ENCODE results near the gene CDV3.

The CDV3 gene

DNA sequence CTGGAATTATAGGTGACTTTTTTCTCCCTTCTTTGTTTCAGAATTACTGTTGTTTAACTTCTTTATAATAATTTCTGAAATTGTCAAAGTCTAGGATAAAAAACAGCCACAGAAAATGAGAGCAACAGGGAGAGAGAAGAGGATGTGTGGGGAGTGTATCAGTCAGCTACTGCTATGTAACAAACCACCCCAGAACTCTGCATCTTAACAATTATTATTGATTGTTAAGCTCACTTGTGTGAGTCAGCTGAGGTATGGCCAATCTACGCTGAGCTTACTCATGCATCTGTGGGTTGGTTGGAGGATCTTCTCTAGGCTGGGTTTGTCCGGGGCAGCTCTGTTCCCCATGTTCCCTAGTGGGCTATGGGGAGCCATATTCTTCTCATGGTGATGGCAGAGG is 43.7 kb upstream of the CDV3 start:
- no peak overlapping the region for H4K12ac ChIP-seq (ENCODE audit: low read depth, low read length)

DNA sequence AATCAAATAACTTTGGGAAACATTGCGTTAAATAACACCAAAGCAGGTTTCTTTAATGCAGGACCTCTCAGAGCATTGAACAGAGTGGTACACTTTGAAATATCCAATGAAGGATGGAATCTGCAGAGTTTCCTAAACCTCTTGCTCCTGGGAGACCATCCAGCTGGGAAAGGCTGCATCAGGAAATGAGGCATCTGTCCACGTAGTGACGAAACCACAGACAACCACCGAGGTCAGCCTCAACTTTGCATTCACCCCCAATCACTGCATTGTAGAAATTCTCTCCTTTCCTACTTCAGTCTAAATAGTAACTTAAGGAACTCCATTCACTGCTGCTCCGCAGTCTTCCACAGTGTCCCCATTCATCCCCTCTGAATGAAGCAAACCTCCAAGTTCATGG is 41.5 kb upstream of the CDV3 start:
- H3K27ac ChIP-seq (ENCODE audit: low read depth, low read length): no peak overlapping the region
- no peaks in the 10 kb centered on the region for H3K27me3 ChIP-seq (ENCODE audit: insufficient read depth, low read length)
- H3K79me2 ChIP-seq (ENCODE audit: control insufficient read depth, insufficient read depth, low read length, poor library complexity): no peaks in the 10 kb centered on the region
- no peak overlapping the region for H2BK12ac ChIP-seq (ENCODE audit: low read length)
- H2BK5ac ChIP-seq (ENCODE audit: low read depth, low read length, poor library complexity): no peak overlapping the region
- no peak overlapping the region for H2AFZ ChIP-seq (ENCODE audit: insufficient read depth, low read length, poor library complexity)
- H3K4ac ChIP-seq (ENCODE audit: low read depth, low read length): no peak overlapping the region
- no peaks in the 10 kb centered on the region for H3K9me3 ChIP-seq (ENCODE audit: insufficient read depth, low read depth, low read length)
- no CpG with 5 or more reads among the region's 5 CpGs for WGBS (ENCODE audit: extremely low coverage, insufficient coverage, insufficient read length)
- no peak for DNase-seq
- no peak overlapping the region for H4K91ac ChIP-seq (ENCODE audit: low read depth, low read length)
- no peak overlapping the region for H2BK120ac ChIP-seq (ENCODE audit: insufficient read depth, low read length, poor library complexity)
- H4K12ac ChIP-seq (ENCODE audit: low read depth, low read length): no peak overlapping the region
- H3K23ac ChIP-seq (ENCODE audit: low read length): no peak overlapping the region
- H3K36me3 ChIP-seq (ENCODE audit: control insufficient read depth in 1 of 2, insufficient read depth in 2 of 2, low read length in 2 of 2): no peaks in the 10 kb centered on the region
- no peak overlapping the region for H3K14ac ChIP-seq (ENCODE audit: low read length)
- H3K4me1 ChIP-seq (ENCODE audit: control insufficient read depth in 1 of 2, insufficient read depth in 2 of 2, low read length in 2 of 2): peaks cover 0 to 3% of the 10 kb centered on the region in 2 experiments
- H3K4me2 ChIP-seq (ENCODE audit: low read length): no peak overlapping the region
- no peaks in the 10 kb centered on the region for H3K79me1 ChIP-seq (ENCODE audit: low read length)
- no peak overlapping the region for H3K18ac ChIP-seq (ENCODE audit: low read length)
- no peak overlapping the region for H3K4me3 ChIP-seq (ENCODE audit: low read depth, low read length)
- H3K9ac ChIP-seq (ENCODE audit: low read length): no peak overlapping the region
- H4K8ac ChIP-seq (ENCODE audit: low read depth, low read length): no peak overlapping the region
- no peak overlapping the region for H2AK5ac ChIP-seq (ENCODE audit: low read length)

More for the DNA sequence above, 43.7 kb upstream of the CDV3 start:
- Histone ChIP-seq H3K4me3 (ENCODE audit: low read depth, low read length) (no peak overlapping the region), H2AK5ac (ENCODE audit: low read length) (no peak overlapping the region), H3K9me3 (ENCODE audit: insufficient read depth, low read depth, low read length) (no peaks in the 10 kb centered on the region), H3K4me2 (ENCODE audit: low read length) (no peak overlapping the region), H2BK5ac (ENCODE audit: low read depth, low read length, poor library complexity) (no peak overlapping the region), H4K8ac (ENCODE audit: low read depth, low read length) (no peak overlapping the region), H3K79me2 (ENCODE audit: control insufficient read depth, insufficient read depth, low read length, poor library complexity) (no peaks in the 10 kb centered on the region), H2BK12ac (ENCODE audit: low read length) (no peak overlapping the region), H3K9ac (ENCODE audit: low read length) (no peak overlapping the region), H3K36me3 (ENCODE audit: control insufficient read depth in 1 of 2, insufficient read depth in 2 of 2, low read length in 2 of 2) (no peaks in the 10 kb centered on the region), H3K4me1 (ENCODE audit: control insufficient read depth in 1 of 2, insufficient read depth in 2 of 2, low read length in 2 of 2) (peaks cover 0 to 3% of the 10 kb centered on the region in 2 experiments), H3K4ac (ENCODE audit: low read depth, low read length) (no peak overlapping the region), H3K23ac (ENCODE audit: low read length) (no peak overlapping the region), H3K27ac (ENCODE audit: low read depth, low read length) (no peak overlapping the region), H3K27me3 (ENCODE audit: insufficient read depth, low read length) (no peaks in the 10 kb centered on the region), H2AFZ (ENCODE audit: insufficient read depth, low read length, poor library complexity) (no peak overlapping the region), H3K14ac (ENCODE audit: low read length) (no peak overlapping the region), H3K18ac (ENCODE audit: low read length) (no peak overlapping the region), H3K79me1 (ENCODE audit: low read length) (no peaks in the 10 kb centered on the region), H2BK120ac (ENCODE audit: insufficient read depth, low read length, poor library complexity) (no peak overlapping the region), H4K91ac (ENCODE audit: low read depth, low read length) (no peak overlapping the region)
- WGBS (ENCODE audit: extremely low coverage, insufficient coverage, insufficient read length): no CpG with 5 or more reads among the region's 2 CpGs
- DNase-seq: no peak

DNA sequence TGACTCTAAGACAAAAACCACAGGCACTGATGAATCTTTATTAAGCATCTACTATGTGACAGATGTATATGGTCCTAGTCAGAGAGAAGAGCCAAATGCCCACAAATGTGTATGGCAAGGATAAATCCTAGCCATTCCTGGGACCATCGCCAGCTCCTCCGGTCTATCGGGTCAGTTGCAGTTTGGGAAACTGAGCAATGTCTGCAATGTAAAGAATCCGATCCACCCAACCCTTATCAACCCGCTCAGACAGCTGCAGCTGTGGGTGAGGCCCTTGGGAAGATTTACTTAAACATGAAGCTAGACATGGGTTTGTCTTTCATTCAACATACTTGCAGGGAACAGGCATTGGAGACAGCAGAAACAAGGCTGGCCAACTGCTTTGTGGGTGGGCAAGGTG is 40.5 kb upstream of the CDV3 start:
- Histone ChIP-seq H2AK5ac (ENCODE audit: low read length) (no peak overlapping the region), H4K8ac (ENCODE audit: low read depth, low read length) (no peak overlapping the region), H3K4me2 (ENCODE audit: low read length) (no peak overlapping the region), H3K27me3 (ENCODE audit: insufficient read depth, low read length) (no peaks in the 10 kb centered on the region), H3K36me3 (ENCODE audit: control insufficient read depth in 1 of 2, insufficient read depth in 2 of 2, low read length in 2 of 2) (no peaks in the 10 kb centered on the region), H4K12ac (ENCODE audit: low read depth, low read length) (no peak overlapping the region), H3K4me3 (ENCODE audit: low read depth, low read length) (no peak overlapping the region), H3K27ac (ENCODE audit: low read depth, low read length) (no peak overlapping the region), H3K9ac (ENCODE audit: low read length) (no peak overlapping the region), H3K4ac (ENCODE audit: low read depth, low read length) (no peak overlapping the region), H3K18ac (ENCODE audit: low read length) (no peak overlapping the region), H3K23ac (ENCODE audit: low read length) (no peak overlapping the region), H2BK12ac (ENCODE audit: low read length) (no peak overlapping the region), H4K91ac (ENCODE audit: low read depth, low read length) (peak overlapping the region; percentile 13), H2AFZ (ENCODE audit: insufficient read depth, low read length, poor library complexity) (no peak overlapping the region), H2BK5ac (ENCODE audit: low read depth, low read length, poor library complexity) (no peak overlapping the region), H3K4me1 (ENCODE audit: control insufficient read depth in 1 of 2, insufficient read depth in 2 of 2, low read length in 2 of 2) (peaks cover 0 to 3% of the 10 kb centered on the region in 2 experiments), H3K14ac (ENCODE audit: low read length) (no peak overlapping the region), H2BK120ac (ENCODE audit: insufficient read depth, low read length, poor library complexity) (no peak overlapping the region), H3K79me2 (ENCODE audit: control insufficient read depth, insufficient read depth, low read length, poor library complexity) (no peaks in the 10 kb centered on the region), H3K79me1 (ENCODE audit: low read length) (no peaks in the 10 kb centered on the region), H3K9me3 (ENCODE audit: insufficient read depth, low read depth, low read length) (no peaks in the 10 kb centered on the region)
- peak; percentile 33 to 66 for DNase-seq
- WGBS (ENCODE audit: extremely low coverage, insufficient coverage, insufficient read length): no CpG with 5 or more reads among the region's 5 CpGs

DNA sequence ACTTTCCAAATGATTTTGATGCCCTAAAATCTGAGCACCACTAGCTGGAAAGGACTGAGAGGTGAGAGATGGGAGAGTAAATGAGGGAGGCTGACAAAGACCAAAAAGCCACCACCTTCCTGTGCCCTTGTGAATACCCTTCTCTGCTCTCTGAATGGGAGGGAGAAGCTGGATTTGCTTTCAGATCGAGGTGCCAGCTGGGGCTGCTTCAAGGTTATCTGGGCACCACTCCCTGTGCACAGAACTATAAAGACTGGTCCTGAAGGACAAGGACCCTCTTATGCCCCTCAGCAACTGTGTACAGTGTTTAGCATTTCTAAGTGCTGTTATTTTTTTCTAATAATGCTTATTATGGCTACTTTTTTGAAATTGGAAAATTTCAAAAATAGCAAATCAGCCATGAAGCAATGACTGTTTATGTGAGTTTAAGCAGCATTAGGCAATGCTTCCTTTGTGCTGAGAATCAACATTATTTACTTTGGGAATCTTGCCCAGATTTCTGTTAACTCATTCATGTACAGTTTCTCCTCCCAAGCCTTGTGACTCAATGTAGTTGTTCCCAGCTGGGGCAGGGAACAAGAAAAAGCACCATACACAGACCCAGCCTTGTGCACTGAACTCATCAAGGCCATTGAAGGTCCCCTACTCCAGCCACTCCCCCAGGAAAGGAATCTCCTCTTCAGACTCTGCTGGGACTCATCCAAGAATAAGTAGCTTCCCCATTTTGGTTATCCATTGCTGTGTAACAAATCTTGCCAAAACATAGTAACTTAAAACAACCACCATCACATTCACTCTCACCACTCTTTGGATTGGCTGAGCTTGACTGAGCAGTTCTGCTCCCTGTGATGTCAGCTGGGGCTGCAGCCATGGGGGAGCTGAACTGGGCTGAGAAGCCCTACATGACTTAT is 37.3 kb upstream of the CDV3 start:
- H3K4me1 ChIP-seq (ENCODE audit: control insufficient read depth in 1 of 2, insufficient read depth in 2 of 2, low read length in 2 of 2): peaks cover 0 to 3% of the 10 kb centered on the region in 2 experiments
- no peaks in the 10 kb centered on the region for H3K79me1 ChIP-seq (ENCODE audit: low read length)
- no peak overlapping the region for H2AFZ ChIP-seq (ENCODE audit: insufficient read depth, low read length, poor library complexity)
- H3K14ac ChIP-seq (ENCODE audit: low read length): no peak overlapping the region
- peak overlapping the region; percentile 35 for H3K9ac ChIP-seq (ENCODE audit: low read length)
- H3K27me3 ChIP-seq (ENCODE audit: insufficient read depth, low read length): no peaks in the 10 kb centered on the region
- no peak overlapping the region for H3K4me3 ChIP-seq (ENCODE audit: low read depth, low read length)
- H2BK5ac ChIP-seq (ENCODE audit: low read depth, low read length, poor library complexity): no peak overlapping the region
- WGBS (ENCODE audit: extremely low coverage, insufficient coverage, insufficient read length): no CpG with 5 or more reads among the region's 1 CpG
- no peak for DNase-seq
- no peaks in the 10 kb centered on the region for H3K36me3 ChIP-seq (ENCODE audit: control insufficient read depth in 1 of 2, insufficient read depth in 2 of 2, low read length in 2 of 2)
- H2BK120ac ChIP-seq (ENCODE audit: insufficient read depth, low read length, poor library complexity): no peak overlapping the region
- no peaks in the 10 kb centered on the region for H3K79me2 ChIP-seq (ENCODE audit: control insufficient read depth, insufficient read depth, low read length, poor library complexity)
- H3K18ac ChIP-seq (ENCODE audit: low read length): no peak overlapping the region
- no peak overlapping the region for H4K91ac ChIP-seq (ENCODE audit: low read depth, low read length)
- H4K12ac ChIP-seq (ENCODE audit: low read depth, low read length): no peak overlapping the region
- no peak overlapping the region for H2AK5ac ChIP-seq (ENCODE audit: low read length)
- no peak overlapping the region for H3K23ac ChIP-seq (ENCODE audit: low read length)
- no peak overlapping the region for H3K4me2 ChIP-seq (ENCODE audit: low read length)
- H3K9me3 ChIP-seq (ENCODE audit: insufficient read depth, low read depth, low read length): no peaks in the 10 kb centered on the region
- no peak overlapping the region for H4K8ac ChIP-seq (ENCODE audit: low read depth, low read length)
- H3K27ac ChIP-seq (ENCODE audit: low read depth, low read length): no peak overlapping the region
- H3K4ac ChIP-seq (ENCODE audit: low read depth, low read length): no peak overlapping the region
- H2BK12ac ChIP-seq (ENCODE audit: low read length): no peak overlapping the region
